GM12864 (cell line): Measurements from ENCODE around the gene CCL15.
"Not testable (repeated sequence)": the region's sequence is repeated elsewhere in the genome, so short reads cannot be mapped to it uniquely, and the experiment has no call there.

ENCODE experiments used
- DNase-seq: peaks from one replicate; pipeline ENCODE4 v3.0.0-alpha.2; 2011; ENCODE audit warnings: low read depth
- H3K4me3 ChIP-seq: 2 replicates; pipeline ENCODE4 v1.5.1; 2011; ENCODE audit warnings: mild to moderate bottlenecking, low read depth, low read length, control low read depth
- CTCF ChIP-seq: IDR thresholded peaks from 2 replicates; pipeline ENCODE4 v1.5.1; 2011; ENCODE audit warnings: low read depth, mild to moderate bottlenecking, moderate library complexity, low read length, control low read depth, inconsistent platforms; ENCODE audit errors: missing control alignments

The CCL15 gene

DNA sequence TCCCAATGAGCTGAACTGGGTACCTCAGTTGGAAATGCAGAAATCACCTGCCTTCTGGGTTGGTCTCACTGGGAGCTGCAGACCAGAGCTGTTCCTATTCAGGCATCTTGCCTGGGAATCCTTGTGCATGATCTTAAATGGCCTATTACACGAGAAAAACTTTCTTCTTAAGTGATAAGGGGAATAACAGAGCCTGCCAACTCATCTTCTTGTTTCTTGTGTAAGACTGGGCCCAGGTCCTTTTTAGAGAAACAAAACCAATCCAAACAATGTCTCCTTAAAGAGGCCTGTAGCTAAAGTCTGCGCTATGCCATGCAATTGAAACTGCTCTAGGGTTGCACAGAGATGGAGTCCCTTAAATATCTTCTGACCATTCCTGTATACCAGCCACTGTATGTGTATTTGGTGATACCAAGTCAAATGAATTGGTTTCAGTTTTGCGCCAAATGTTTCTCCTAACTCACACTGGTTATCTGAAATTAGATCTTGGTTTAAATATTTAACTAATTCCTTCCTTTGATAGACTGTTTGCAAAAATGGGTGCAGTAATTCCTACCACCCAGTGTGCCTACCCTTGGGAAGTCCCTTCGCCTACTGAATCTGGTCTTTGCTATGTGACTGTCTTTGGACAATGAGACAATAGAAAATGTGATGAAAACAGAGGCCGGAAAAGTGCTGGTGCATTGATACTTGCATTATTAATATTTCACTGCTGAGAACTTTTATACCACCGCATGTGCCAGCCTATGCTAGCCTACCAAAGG, 22.9 kb upstream of the CCL15 start:
- DNase-seq, result no peak
- TF ChIP-seq CTCF, result no peak
- no peak overlapping the region for H3K4me3 ChIP-seq

DNA sequence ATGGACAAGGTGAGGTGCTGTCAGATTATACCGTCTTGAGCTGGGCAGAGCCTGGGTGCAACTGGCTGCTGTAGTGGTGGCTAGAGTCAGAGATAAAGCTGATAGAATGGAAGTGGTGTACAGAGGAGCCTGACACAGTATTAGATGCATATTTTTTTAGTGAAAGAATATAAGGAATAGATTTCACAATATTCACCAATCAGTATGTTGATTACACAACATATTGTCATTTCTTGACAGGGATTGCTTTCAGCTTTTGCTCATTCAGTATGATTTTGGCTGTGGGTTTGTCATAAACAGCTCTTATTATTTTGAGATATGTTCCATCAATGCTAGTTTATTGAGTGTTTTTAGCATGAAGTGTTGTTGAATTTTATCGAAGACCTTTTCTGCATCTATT, 18.1 kb upstream of the CCL15 start:
- TF ChIP-seq CTCF, result no peak
- H3K4me3 ChIP-seq, result no peak overlapping the region
- no peak for DNase-seq

DNA sequence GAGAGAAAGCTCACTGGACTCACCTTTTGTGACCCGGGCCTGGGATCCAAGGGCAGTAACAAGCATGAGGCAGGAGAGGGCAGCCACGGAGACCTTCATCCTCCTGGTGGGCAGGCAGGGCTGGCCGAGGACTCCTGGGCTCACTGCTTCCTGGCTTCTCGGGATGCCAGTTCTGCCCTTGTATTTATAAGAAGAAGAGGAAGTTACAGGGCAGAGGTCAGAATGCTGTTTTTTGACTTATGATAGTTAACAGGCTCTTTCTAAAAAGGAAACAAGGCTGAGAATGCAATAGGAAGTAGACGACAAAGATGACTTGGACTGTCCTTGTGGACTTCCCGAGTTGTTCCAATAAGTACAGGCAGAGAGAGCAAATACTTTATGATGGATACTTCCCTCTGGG, 16.4 kb upstream of the CCL15 start, which contains the start of gene CCL23:
Gene CCL23 (minus strand): TSS at position 174 of the 400 bp plus-strand sequence. CDS start 75 bp downstream, at position 99.
- no peak for TF ChIP-seq CTCF
- no peak within 1 kb of the TSS for H3K4me3 ChIP-seq
- DNase-seq, result no peak

DNA sequence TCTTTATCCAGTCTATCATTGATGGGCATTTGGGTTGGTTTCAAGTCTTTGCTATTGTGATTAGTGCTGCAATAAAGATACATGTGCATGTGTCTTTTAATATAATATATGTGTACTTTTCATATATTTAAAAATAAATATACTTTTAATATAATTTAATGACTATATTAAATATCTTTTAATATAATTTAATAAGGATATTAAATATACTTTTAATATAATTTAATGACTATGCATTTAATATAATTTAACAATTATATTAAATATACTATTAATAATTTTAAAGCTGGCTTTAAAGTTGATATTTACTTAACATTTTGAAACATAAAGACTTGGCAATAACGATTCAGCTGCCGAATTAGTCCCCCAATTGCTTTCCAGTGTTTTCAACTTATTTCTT, 15.2 kb upstream of the CCL15 start:
- H3K4me3 ChIP-seq, result no peak overlapping the region
- no peak for TF ChIP-seq CTCF
- DNase-seq, result no peak

GRCh38 chr17:36015895-36016294, 14.5 kb upstream of the CCL15 start:
- not testable (repeated sequence) for DNase-seq

DNA sequence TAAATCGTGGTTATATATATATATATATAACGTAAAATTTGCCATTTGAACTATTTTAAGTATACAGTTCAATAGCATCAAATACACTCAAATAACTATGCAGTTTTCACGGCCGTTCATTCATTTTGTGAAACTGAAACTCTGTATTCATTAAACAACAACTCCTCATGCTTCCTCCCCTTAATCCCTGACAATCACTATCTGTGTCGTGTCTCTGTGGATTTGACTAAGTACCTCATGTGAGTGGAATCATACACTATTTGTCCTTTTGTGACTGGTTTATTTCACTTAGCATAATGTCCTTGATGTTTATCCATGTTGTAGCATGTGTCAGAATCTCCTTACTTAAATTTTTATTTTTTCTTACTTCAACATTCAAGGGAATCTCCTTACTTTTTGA, 13.6 kb upstream of the CCL15 start:
- no peak for TF ChIP-seq CTCF
- no peak for DNase-seq
- no peak overlapping the region for H3K4me3 ChIP-seq

More at GRCh38 chr17:36015895-36016294, 14.5 kb upstream of the CCL15 start:
- not testable (repeated sequence) for H3K4me3 ChIP-seq

DNA sequence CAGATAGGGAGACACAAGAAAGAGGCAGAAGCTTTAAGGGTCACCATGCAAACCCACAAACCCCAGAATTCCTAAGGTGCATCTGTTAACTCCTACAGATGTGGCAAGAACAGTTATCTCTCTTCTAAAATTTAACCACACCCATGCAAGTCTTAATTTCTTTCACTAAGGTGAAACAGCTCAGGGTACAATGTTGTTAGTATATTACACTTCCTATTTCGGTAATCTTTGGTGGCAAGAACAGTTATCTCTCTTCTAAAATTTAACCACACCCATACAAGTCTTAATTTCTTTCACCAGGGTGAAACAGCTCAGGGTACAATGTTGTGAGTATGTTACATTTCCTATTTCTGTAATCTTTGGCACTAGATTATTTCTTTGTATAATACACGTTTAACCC, 9.8 kb upstream of the CCL15 start:
- no peak for TF ChIP-seq CTCF
- no peak for DNase-seq

More for the DNA sequence above, 9.8 kb upstream of the CCL15 start:
- no peak overlapping the region for H3K4me3 ChIP-seq
